HAP-1 (cell line): ENCODE results near the gene SLX9.
"Not testable (repeated sequence)": the region's sequence is repeated elsewhere in the genome, so short reads cannot be mapped to it uniquely, and the experiment has no call there.

Experiments
- DNase-seq, 2 experiments: peaks; one replicate each; pipeline ENCODE4 v3.0.0-alpha.2; 2016 to 2020; ENCODE audit warnings: low spot score in 2 of 2
- H3K27me3 ChIP-seq: fragments of 250-450 bp; sonication (Bioruptor Pico); 2 replicates; pipeline ENCODE4 v1.5.1; 2020; ENCODE audit warnings: low read depth, mild to moderate bottlenecking, moderate library complexity
- H3K36me3 ChIP-seq: fragments of 250-450 bp; sonication (Bioruptor Pico); replicated peaks from 2 replicates; pipeline ENCODE4 v1.5.1; 2020; ENCODE audit warnings: mild to moderate bottlenecking
- H3K4me1 ChIP-seq: fragments of 250-450 bp; sonication (Bioruptor Pico); 2 replicates; pipeline ENCODE4 v1.5.1; 2020; ENCODE audit warnings: mild to moderate bottlenecking
- H3K4me3 ChIP-seq: fragments of 250-450 bp; sonication (Bioruptor Pico); 2 replicates; pipeline ENCODE4 v1.5.1; 2020; ENCODE audit warnings: mild to moderate bottlenecking, moderate library complexity
- H3K9me3 ChIP-seq: fragments of 250-450 bp; sonication (Bioruptor Pico); 2 replicates; pipeline ENCODE4 v1.5.1; 2020; ENCODE audit warnings: mild to moderate bottlenecking, moderate library complexity
- in situ Hi-C: fragments of 300-500 bp; cut with MboI; formaldehyde crosslinking; loops from 3 replicates; pipeline ENCODE4 v1.14.3; 2020; ENCODE audit warnings: low sequenced_read_pairs, inconsistent platforms, mixed read lengths

The SLX9 gene

GRCh38 chr21:44907225-44907965 is 32.4 kb upstream of the SLX9 start:
- Histone ChIP-seq H3K4me3 (no peak overlapping the region), H3K27me3 (peaks cover 8% of the 10 kb centered on the region)
- in situ Hi-C loops: no loop called here

GRCh38 chr21:44907966-44908895 is 31.6 kb upstream of the SLX9 start:
- in situ Hi-C loops: no loop called here
- Histone ChIP-seq H3K9me3 (no peaks in the 10 kb centered on the region), H3K36me3 (no peaks in the 10 kb centered on the region), H3K4me1 (no peaks in the 10 kb centered on the region), H3K4me3 (no peak overlapping the region), H3K27me3 (peaks cover 8% of the 10 kb centered on the region)
- no peak for DNase-seq

More at GRCh38 chr21:44907225-44907965, 32.4 kb upstream of the SLX9 start:
- Histone ChIP-seq H3K36me3 (no peaks in the 10 kb centered on the region), H3K9me3 (no peaks in the 10 kb centered on the region), H3K4me1 (no peaks in the 10 kb centered on the region)
- no peak for DNase-seq

GRCh38 chr21:44908908-44909307 is 30.9 kb upstream of the SLX9 start:
- in situ Hi-C loops: no loop called here
- DNase-seq: no peak
- Histone ChIP-seq H3K9me3 (no peaks in the 10 kb centered on the region), H3K36me3 (no peaks in the 10 kb centered on the region), H3K4me3 (no peak overlapping the region), H3K27me3 (peaks cover 8% of the 10 kb centered on the region), H3K4me1 (no peaks in the 10 kb centered on the region)

GRCh38 chr21:44909719-44910118 is 30.1 kb upstream of the SLX9 start:
- Histone ChIP-seq H3K27me3 (peaks cover 8% of the 10 kb centered on the region), H3K36me3 (no peaks in the 10 kb centered on the region), H3K4me3 (no peak overlapping the region), H3K4me1 (no peaks in the 10 kb centered on the region), H3K9me3 (no peaks in the 10 kb centered on the region)
- in situ Hi-C loops: no loop called here
- DNase-seq: no peak

- H3K4me1 ChIP-seq: no peaks in the 10 kb centered on the region
- no peaks in the 10 kb centered on the region for H3K36me3 ChIP-seq
- H3K9me3 ChIP-seq: no peaks in the 10 kb centered on the region
- in situ Hi-C loops: no loop called here
- H3K27me3 ChIP-seq: peaks cover 8% of the 10 kb centered on the region
- DNase-seq: no peak
- H3K4me3 ChIP-seq: no peak overlapping the region
These were observed 29.4 kb upstream of the SLX9 start for GRCh38 chr21:44910229-44911067.

GRCh38 chr21:44911068-44911383 is 28.8 kb upstream of the SLX9 start:
- no peaks in the 10 kb centered on the region for H3K4me1 ChIP-seq
- H3K4me3 ChIP-seq: no peak overlapping the region
- no peaks in the 10 kb centered on the region for H3K9me3 ChIP-seq
- no peaks in the 10 kb centered on the region for H3K36me3 ChIP-seq
- H3K27me3 ChIP-seq: peaks cover 8% of the 10 kb centered on the region
- in situ Hi-C loops: no loop called here
- DNase-seq: no peak

GRCh38 chr21:44911384-44912157 is 28.3 kb upstream of the SLX9 start:
- DNase-seq: no peak
- Histone ChIP-seq H3K4me3 (no peak overlapping the region), H3K36me3 (no peaks in the 10 kb centered on the region), H3K4me1 (no peaks in the 10 kb centered on the region), H3K9me3 (no peaks in the 10 kb centered on the region), H3K27me3 (peaks cover 8% of the 10 kb centered on the region)
- in situ Hi-C loops: no loop called here

GRCh38 chr21:44912158-44912473 is 27.7 kb upstream of the SLX9 start:
- Histone ChIP-seq H3K4me3 (no peak overlapping the region), H3K4me1 (no peaks in the 10 kb centered on the region), H3K9me3 (no peaks in the 10 kb centered on the region), H3K36me3 (no peaks in the 10 kb centered on the region), H3K27me3 (peaks cover 7% of the 10 kb centered on the region)
- DNase-seq: no peak
- in situ Hi-C loops: no loop called here

GRCh38 chr21:44912506-44913412 is 27.1 kb upstream of the SLX9 start:
- H3K4me1 ChIP-seq, H3K36me3 ChIP-seq, H3K4me3 ChIP-seq, DNase-seq, H3K27me3 ChIP-seq, in situ Hi-C loops, H3K9me3 ChIP-seq: not testable (repeated sequence)

GRCh38 chr21:44913425-44914175 is 26.2 kb upstream of the SLX9 start:
- Histone ChIP-seq H3K4me3 (no peak overlapping the region), H3K4me1 (no peaks in the 10 kb centered on the region)

GRCh38 chr21:44914176-44914874 is 25.5 kb upstream of the SLX9 start:
- Histone ChIP-seq H3K4me1 (no peaks in the 10 kb centered on the region), H3K27me3 (no peaks in the 10 kb centered on the region), H3K9me3 (no peaks in the 10 kb centered on the region), H3K36me3 (no peaks in the 10 kb centered on the region), H3K4me3 (no peak overlapping the region)
- in situ Hi-C loops: no loop called here
- DNase-seq: no peak

More at GRCh38 chr21:44913425-44914175, 26.2 kb upstream of the SLX9 start:
- H3K9me3 ChIP-seq: no peaks in the 10 kb centered on the region
- no peaks in the 10 kb centered on the region; the same call in none of the 2 replicates for H3K27me3 ChIP-seq
- H3K36me3 ChIP-seq: no peaks in the 10 kb centered on the region
- in situ Hi-C loops: no loop called here
- no peak for DNase-seq
